ENCODE measurements around the gene IDI2.

Gene IDI2

GRCh38 chr10:976316-976715 lies 49.3 kb downstream of the IDI2 start:
- DNase-seq = no peak

- no peak for DNase-seq
These were observed 50.9 kb downstream of the IDI2 start for GRCh38 chr10:974785-975074.

- no peak for DNase-seq
These were observed 51.4 kb downstream of the IDI2 start for GRCh38 chr10:974038-974784.

GRCh38 chr10:972763-973162 lies 52.9 kb downstream of the IDI2 start:
- no peak for DNase-seq

GRCh38 chr10:971613-972012 lies 54.0 kb downstream of the IDI2 start:
- no peak for DNase-seq

GRCh38 chr10:971150-971542 lies 54.5 kb downstream of the IDI2 start:
- no peak for DNase-seq

- no peak for DNase-seq
These were observed 55.1 kb downstream of the IDI2 start for GRCh38 chr10:970311-971149.

- no peak for DNase-seq
These were observed 56.0 kb downstream of the IDI2 start for GRCh38 chr10:969473-970150.

All from SW 1271 (cell line).